ENCODE measurements around the gene B9D1.

B9D1 gene

GRCh38 chr17:19342611-19343255, 19.8 kb downstream of the B9D1 start:
- H3K4me3 Mint-ChIP-seq = no peak overlapping the region
- H3K9me3 Mint-ChIP-seq = no peaks in the 10 kb centered on the region
- ATAC-seq (replicated peaks; ENCODE audit: extremely low read depth, poor library complexity, severe bottlenecking) (no peak), DNase-seq (ENCODE audit: low spot score in 2 of 2) (no peak)
- H3K27ac Mint-ChIP-seq (ENCODE audit: low read depth) = no peak overlapping the region
- H3K36me3 Mint-ChIP-seq (ENCODE audit: insufficient read depth) = peaks cover 3% of the 10 kb centered on the region
- H3K4me1 Mint-ChIP-seq = no peaks in the 10 kb centered on the region
- H3K27me3 Mint-ChIP-seq = peaks cover 19% of the 10 kb centered on the region

- peaks cover 19% of the 10 kb centered on the region for H3K27me3 Mint-ChIP-seq
- no peak for DNase-seq (ENCODE audit: low spot score in 2 of 2)
Measured at GRCh38 chr17:19341641-19342610, 20.6 kb downstream of the B9D1 start.

GRCh38 chr17:19341211-19341631, 21.3 kb downstream of the B9D1 start:
- DNase-seq (ENCODE audit: low spot score in 2 of 2) = no peak
- Mint-ChIP-seq H3K9me3 (no peaks in the 10 kb centered on the region), H3K36me3 (ENCODE audit: insufficient read depth) (peaks cover 4% of the 10 kb centered on the region), H3K27ac (ENCODE audit: low read depth) (peak overlapping the region; percentile 61), H3K4me1 (no peaks in the 10 kb centered on the region), H3K4me3 (no peak overlapping the region), H3K27me3 (peaks cover 19% of the 10 kb centered on the region)
- ATAC-seq (replicated peaks; ENCODE audit: extremely low read depth, poor library complexity, severe bottlenecking) = no peak

More at GRCh38 chr17:19341641-19342610, 20.6 kb downstream of the B9D1 start:
- Mint-ChIP-seq H3K4me1 (no peaks in the 10 kb centered on the region), H3K36me3 (ENCODE audit: insufficient read depth) (peaks cover 3% of the 10 kb centered on the region), H3K27ac (ENCODE audit: low read depth) (peak overlapping the region; percentile 61), H3K9me3 (no peaks in the 10 kb centered on the region), H3K4me3 (no peak overlapping the region)
- no peak for ATAC-seq (replicated peaks; ENCODE audit: extremely low read depth, poor library complexity, severe bottlenecking)

- H3K4me1 Mint-ChIP-seq = no peaks in the 10 kb centered on the region
- H3K9me3 Mint-ChIP-seq = no peaks in the 10 kb centered on the region
- ATAC-seq (replicated peaks; ENCODE audit: extremely low read depth, poor library complexity, severe bottlenecking) (no peak), DNase-seq (ENCODE audit: low spot score in 2 of 2) (no peak)
- peaks cover 4% of the 10 kb centered on the region for H3K36me3 Mint-ChIP-seq (ENCODE audit: insufficient read depth)
- H3K27me3 Mint-ChIP-seq = peaks cover 19% of the 10 kb centered on the region
- no peak overlapping the region for H3K4me3 Mint-ChIP-seq
- no peak overlapping the region for H3K27ac Mint-ChIP-seq (ENCODE audit: low read depth)
Measured at GRCh38 chr17:19339341-19339815, 23.1 kb downstream of the B9D1 start.

- Mint-ChIP-seq H3K27ac (ENCODE audit: low read depth) (no peak overlapping the region), H3K36me3 (ENCODE audit: insufficient read depth) (peaks cover 4% of the 10 kb centered on the region), H3K4me3 (no peak overlapping the region), H3K9me3 (no peaks in the 10 kb centered on the region), H3K27me3 (peaks cover 19% of the 10 kb centered on the region), H3K4me1 (no peaks in the 10 kb centered on the region)
- peak; percentile 31 to 44 for DNase-seq (ENCODE audit: low spot score in 2 of 2)
- peak; percentile 58 for ATAC-seq (replicated peaks; ENCODE audit: extremely low read depth, poor library complexity, severe bottlenecking)
Measured at GRCh38 chr17:19338031-19338990, 24.2 kb downstream of the B9D1 start.

GRCh38 chr17:19337712-19338023, 24.9 kb downstream of the B9D1 start:
- ATAC-seq (replicated peaks; ENCODE audit: extremely low read depth, poor library complexity, severe bottlenecking) (no peak), DNase-seq (ENCODE audit: low spot score in 2 of 2) (no peak)
- H3K36me3 Mint-ChIP-seq (ENCODE audit: insufficient read depth) = peaks cover 4% of the 10 kb centered on the region
- no peak overlapping the region for H3K27ac Mint-ChIP-seq (ENCODE audit: low read depth)
- H3K4me3 Mint-ChIP-seq = no peak overlapping the region
- no peaks in the 10 kb centered on the region for H3K4me1 Mint-ChIP-seq
- no peaks in the 10 kb centered on the region for H3K9me3 Mint-ChIP-seq
- H3K27me3 Mint-ChIP-seq = peaks cover 19% of the 10 kb centered on the region

GRCh38 chr17:19336938-19337711, 25.4 kb downstream of the B9D1 start:
- Mint-ChIP-seq H3K36me3 (ENCODE audit: insufficient read depth) (peaks cover 4% of the 10 kb centered on the region), H3K27ac (ENCODE audit: low read depth) (no peak overlapping the region), H3K4me1 (no peaks in the 10 kb centered on the region), H3K9me3 (no peaks in the 10 kb centered on the region), H3K4me3 (no peak overlapping the region), H3K27me3 (peaks cover 15% of the 10 kb centered on the region)
- DNase-seq (ENCODE audit: low spot score in 2 of 2) (no peak), ATAC-seq (replicated peaks; ENCODE audit: extremely low read depth, poor library complexity, severe bottlenecking) (no peak)

- Mint-ChIP-seq H3K27me3 (peaks cover 5% of the 10 kb centered on the region), H3K4me3 (no peak overlapping the region), H3K4me1 (no peaks in the 10 kb centered on the region), H3K36me3 (ENCODE audit: insufficient read depth) (peaks cover 3% of the 10 kb centered on the region), H3K27ac (ENCODE audit: low read depth) (no peak overlapping the region), H3K9me3 (no peaks in the 10 kb centered on the region)
- no peak for ATAC-seq (replicated peaks; ENCODE audit: extremely low read depth, poor library complexity, severe bottlenecking)
- DNase-seq (ENCODE audit: low spot score in 2 of 2) = no peak
Measured at GRCh38 chr17:19335951-19336631, 26.4 kb downstream of the B9D1 start.

GRCh38 chr17:19334331-19334730, 28.2 kb downstream of the B9D1 start:
- Mint-ChIP-seq H3K9me3 (no peaks in the 10 kb centered on the region), H3K4me3 (no peak overlapping the region), H3K36me3 (ENCODE audit: insufficient read depth) (peaks cover 3% of the 10 kb centered on the region), H3K27me3 (no peaks in the 10 kb centered on the region), H3K27ac (ENCODE audit: low read depth) (no peak overlapping the region), H3K4me1 (no peaks in the 10 kb centered on the region)
- ATAC-seq (replicated peaks; ENCODE audit: extremely low read depth, poor library complexity, severe bottlenecking) (no peak), DNase-seq (ENCODE audit: low spot score in 2 of 2) (no peak)

- ATAC-seq (replicated peaks; ENCODE audit: extremely low read depth, poor library complexity, severe bottlenecking) (no peak), DNase-seq (ENCODE audit: low spot score in 2 of 2) (no peak)
- peaks cover 3% of the 10 kb centered on the region for H3K36me3 Mint-ChIP-seq (ENCODE audit: insufficient read depth)
- no peaks in the 10 kb centered on the region for H3K4me1 Mint-ChIP-seq
- no peak overlapping the region for H3K4me3 Mint-ChIP-seq
- no peaks in the 10 kb centered on the region for H3K9me3 Mint-ChIP-seq
- no peaks in the 10 kb centered on the region for H3K27me3 Mint-ChIP-seq
- no peak overlapping the region for H3K27ac Mint-ChIP-seq (ENCODE audit: low read depth)
Measured at GRCh38 chr17:19333736-19334290, 28.7 kb downstream of the B9D1 start.

- no peak overlapping the region for H3K4me3 Mint-ChIP-seq
- H3K36me3 Mint-ChIP-seq (ENCODE audit: insufficient read depth) = peaks cover 3% of the 10 kb centered on the region
- H3K27me3 Mint-ChIP-seq = no peaks in the 10 kb centered on the region
- H3K4me1 Mint-ChIP-seq = no peaks in the 10 kb centered on the region
- ATAC-seq (replicated peaks; ENCODE audit: extremely low read depth, poor library complexity, severe bottlenecking) (no peak), DNase-seq (ENCODE audit: low spot score in 2 of 2) (no peak)
- H3K9me3 Mint-ChIP-seq = no peaks in the 10 kb centered on the region
- H3K27ac Mint-ChIP-seq (ENCODE audit: low read depth) = no peak overlapping the region
Measured at GRCh38 chr17:19333132-19333440, 29.4 kb downstream of the B9D1 start.

Data from central memory CD8-positive, alpha-beta T cell (primary cell).